H1 (cell line): Measurements from ENCODE around the gene CDK8. TPM values are rescaled to one million over a fixed set of nuclear protein-coding genes. Genes with fewer than 3 reads are reported as not detected.

Experiments
- MAFK ChIP-seq: IDR thresholded peaks from 2 replicates; pipeline ENCODE4 v1.6.1; 2012; ENCODE audit warnings: low read depth, mild to moderate bottlenecking, improper control_type of control experiment, low read length
- NANOG ChIP-seq: IDR thresholded peaks from 2 replicates; pipeline ENCODE4 v1.6.1; 2011; ENCODE audit warnings: low read length, low read depth, mild to moderate bottlenecking, inconsistent platforms; ENCODE audit not compliant: insufficient read depth, poor library complexity, severe bottlenecking
- TCF12 ChIP-seq: IDR thresholded peaks from 2 replicates; pipeline ENCODE4 v1.6.1; 2011; ENCODE audit warnings: low read depth, mild to moderate bottlenecking, low read length
- polyA plus RNA-seq, 7 experiments: library from polyadenylated mRNA; depleted of rRNA in 3 of 7; stranded (reverse) in 5 of 7; unstranded in 2 of 7; fragments of >200 nt in 5 of 7; fragments of 200-250 nt in 2 of 7; gene quantifications; 1 replicate in 5 of 7; 2 replicates in 1 of 7; 4 replicates in 1 of 7; pipeline versions ENCODE4 v1.2.1 to v1.2.3, GENCODE V29; 2011 to 2013; ENCODE audit warnings: missing spikeins in 2 of 7, mixed read lengths in 2 of 7
- total RNA-seq: library from RNA; stranded (reverse); fragmentation: NEBNext Ultra II Directional; extraction: Animal tissue kit (Norgen Biotek cat#: 25700); gene quantifications from 2 replicates; pipeline ENCODE4 v1.2.1, GENCODE V29; 2021

CDK8 gene
- total and polyA plus RNA-seq, 2 of the 8 experiments (the other 6 are each of a cell fraction or from before 2014, with no cell fraction given), result 22.1 to 25.6 TPM

GRCh38 chr13:26362261-26362660, 108.3 kb downstream of the CDK8 start (continued):
- TF ChIP-seq NANOG (no peak), MAFK (no peak), TCF12 (no peak)
